GM18867 (cell line): ENCODE data around the gene APMAP.
A peak's percentile ranks its signal among the peaks of the same experiment; 100 is the strongest.
"Not testable (repeated sequence)": the region's sequence is repeated elsewhere in the genome, so short reads cannot be mapped to it uniquely, and the experiment has no call there.

ENCODE experiments used
- ATAC-seq: cut with Tn5 transposase; IDR thresholded peaks from one replicate; pipeline ENCODE4 v1.9.1; 2021; ENCODE audit warnings: mild to moderate bottlenecking, moderate library complexity; ENCODE audit not compliant: unreplicated experiment

Gene APMAP

DNA sequence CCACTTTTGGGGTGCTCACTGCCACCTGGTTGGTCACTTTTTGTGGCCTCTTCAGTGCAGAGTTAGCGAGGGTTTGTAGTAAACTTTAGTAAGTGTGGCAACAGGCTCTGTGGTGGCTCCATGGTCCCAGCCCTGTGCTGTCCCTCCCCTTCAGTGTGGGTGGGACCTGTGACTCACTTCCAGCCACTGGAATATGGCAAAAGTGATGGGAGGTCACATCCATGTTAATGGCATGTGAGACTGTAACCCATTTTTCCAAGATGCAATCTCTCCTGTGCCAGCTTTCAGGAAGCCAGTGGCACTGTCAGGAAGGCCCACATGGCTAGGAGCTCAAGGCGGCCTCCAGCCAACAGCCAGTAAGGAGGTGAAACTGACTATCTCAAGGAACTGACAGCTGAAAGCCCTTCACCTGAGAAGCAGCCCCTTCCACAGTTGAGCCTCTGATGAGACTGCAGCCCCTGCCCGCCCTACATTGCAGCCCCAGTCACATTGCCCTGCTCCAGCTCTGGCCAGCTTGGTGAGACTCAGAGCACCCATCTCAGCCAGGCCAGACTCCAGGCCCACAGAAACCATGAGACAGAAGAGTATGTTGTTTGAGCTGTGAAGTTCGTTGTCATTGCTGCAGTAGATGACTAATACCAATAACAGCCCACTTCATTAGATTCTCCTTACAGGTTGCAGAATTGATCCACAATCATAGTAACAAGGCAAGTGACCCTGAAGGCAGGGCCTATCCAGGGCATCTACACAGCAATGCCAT, 56.6 kb downstream of the APMAP start:
- no peak for ATAC-seq

GRCh38 chr20:24935140-24935539, 57.4 kb downstream of the APMAP start:
- ATAC-seq, result no peak

GRCh38 chr20:24934716-24935115, 57.8 kb downstream of the APMAP start:
- ATAC-seq, result no peak

GRCh38 chr20:24934101-24934661, 58.4 kb downstream of the APMAP start:
- no peak for ATAC-seq

GRCh38 chr20:24933266-24933908, 59.2 kb downstream of the APMAP start:
- no peak for ATAC-seq

DNA sequence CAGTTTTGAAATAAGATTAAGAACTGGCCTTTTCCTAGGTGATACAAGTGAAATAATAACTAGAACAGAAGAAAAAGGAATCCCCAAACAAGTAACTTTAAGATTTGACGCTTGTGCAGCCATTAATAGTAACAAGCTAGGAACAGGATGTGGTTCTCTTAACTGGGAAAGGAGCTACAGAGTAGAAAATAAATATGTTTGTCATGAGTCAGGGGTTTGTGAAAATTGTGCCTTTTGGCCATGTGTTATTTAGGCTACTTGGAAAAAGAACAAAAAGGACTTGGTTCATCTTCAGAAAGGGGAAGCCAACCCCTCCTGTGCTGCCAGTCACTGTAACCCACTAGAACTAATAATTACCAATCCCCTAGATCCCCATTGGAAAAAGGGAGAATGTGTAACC, 60.7 kb downstream of the APMAP start:
- not testable (repeated sequence) for ATAC-seq

DNA sequence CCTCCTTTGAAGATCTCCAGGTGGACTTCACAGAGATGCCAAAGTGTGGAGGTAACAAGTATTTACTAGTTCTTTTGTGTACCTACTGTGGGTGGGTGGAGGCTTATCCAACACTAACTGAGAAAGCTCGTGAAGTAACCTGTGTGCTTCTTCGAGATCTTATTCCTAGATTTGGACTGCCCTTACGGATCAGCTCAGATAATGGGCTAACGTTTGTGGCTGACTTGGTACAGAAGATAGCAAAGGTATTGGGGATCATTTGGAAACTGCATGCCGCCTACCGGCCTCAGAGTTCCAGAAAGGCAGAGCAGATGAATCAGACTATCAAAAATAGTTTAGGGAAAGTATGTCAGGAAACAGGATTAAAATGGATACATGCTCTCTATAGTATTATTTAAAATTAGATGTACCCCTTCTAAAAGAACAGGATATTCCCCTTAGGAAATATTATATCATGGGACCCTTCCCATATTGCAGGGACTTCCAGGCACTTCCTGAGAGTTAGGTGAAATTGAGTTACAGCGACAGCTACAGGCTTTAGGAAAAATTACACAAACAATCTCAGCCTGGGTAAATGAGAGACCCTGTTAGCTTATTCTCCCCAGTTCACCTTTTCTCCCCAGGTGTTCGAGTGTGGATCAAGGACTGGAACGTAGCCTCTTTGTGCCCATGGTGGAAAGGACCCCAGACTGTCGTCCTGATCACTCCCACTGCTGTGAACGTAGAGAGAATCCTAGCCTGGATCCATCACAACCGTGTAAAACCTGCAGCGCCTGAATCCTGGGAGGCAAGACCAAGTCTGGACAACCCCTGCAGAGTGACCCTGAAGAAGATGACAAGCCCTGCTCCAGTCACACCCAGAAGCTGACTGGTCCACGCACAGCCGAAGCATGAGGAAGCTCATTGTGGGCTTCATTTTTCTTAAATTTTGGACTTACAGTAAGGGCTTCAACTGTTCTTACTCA, 61.5 kb downstream of the APMAP start:
- ATAC-seq, result not testable (repeated sequence)

- ATAC-seq, result not testable (repeated sequence)
These were observed 62.5 kb downstream of the APMAP start for GRCh38 chr20:24929867-24930723.

DNA sequence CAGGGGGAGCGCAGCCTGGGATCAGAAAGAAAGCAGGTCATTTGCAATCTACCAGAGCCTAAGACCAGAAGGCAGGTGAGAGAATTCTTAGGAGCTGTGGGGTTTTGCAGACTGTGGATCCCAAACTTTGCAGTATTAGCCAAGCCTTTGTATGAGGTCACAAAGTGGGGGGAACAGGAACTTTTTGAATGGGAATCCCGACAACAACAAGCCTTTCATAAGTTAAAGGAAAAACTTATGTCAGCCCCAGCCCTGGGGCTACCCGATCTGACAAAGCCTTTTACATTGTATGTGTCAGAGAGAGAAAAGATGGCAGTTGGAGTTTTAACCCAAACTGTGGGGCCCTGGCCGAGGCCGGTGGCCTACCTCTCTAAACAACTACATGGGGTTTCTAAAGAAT, 63.3 kb downstream of the APMAP start:
- not testable (repeated sequence) for ATAC-seq

- not testable (repeated sequence) for ATAC-seq
These were observed 71.8 kb downstream of the APMAP start for GRCh38 chr20:24920706-24921105.

- not testable (repeated sequence) for ATAC-seq
These were observed 72.9 kb downstream of the APMAP start for GRCh38 chr20:24919665-24920064.

- no peak for ATAC-seq
These were observed 73.7 kb downstream of the APMAP start for GRCh38 chr20:24918579-24919566.

- peak; percentile 55 for ATAC-seq
These were observed 74.6 kb downstream of the APMAP start for GRCh38 chr20:24917797-24918578.

DNA sequence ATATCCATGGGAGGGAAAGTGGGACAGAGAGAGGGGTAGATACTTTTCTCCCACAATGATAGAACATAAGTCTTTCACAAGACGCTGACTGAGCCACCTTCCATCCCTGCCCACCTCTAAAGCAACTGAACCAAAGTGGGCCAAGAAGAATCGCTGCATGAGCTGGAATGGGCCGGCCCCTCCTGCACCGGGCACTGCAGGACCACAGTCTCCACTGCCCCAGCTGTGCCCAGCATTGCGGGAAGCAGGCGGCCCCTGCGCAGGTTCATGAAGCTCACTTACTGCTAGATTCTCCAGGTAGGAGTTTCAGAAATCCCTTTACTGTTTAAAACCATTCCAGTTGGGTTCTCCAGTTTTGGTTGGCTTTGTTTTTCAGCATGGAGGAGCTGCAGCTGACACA, 75.5 kb downstream of the APMAP start:
- ATAC-seq, result no peak

GRCh38 chr20:24916412-24916811, 76.1 kb downstream of the APMAP start:
- ATAC-seq, result no peak

GRCh38 chr20:24915892-24916291, 76.7 kb downstream of the APMAP start:
- no peak for ATAC-seq

GRCh38 chr20:24915440-24915839, 77.1 kb downstream of the APMAP start:
- ATAC-seq, result no peak
